Osteocyte (in vitro differentiated cells): ENCODE measurements around the gene GABRD. TPM values are rescaled to one million over a fixed set of nuclear protein-coding genes. Genes with fewer than 3 reads are reported as not detected.

Experiments
- DNase-seq: peaks from one replicate; pipeline ENCODE4 v3.0.0; 2021; ENCODE audit warnings: mixed read lengths; ENCODE audit not compliant: unreplicated experiment; ENCODE audit errors: extremely low spot score
- H3K27ac Mint-ChIP-seq: one replicate; pipeline ENCODE4 v1.8.0; 2021; ENCODE audit warnings: mild to moderate bottlenecking, mixed read lengths; ENCODE audit not compliant: unreplicated experiment
- H3K27me3 Mint-ChIP-seq: one replicate; pipeline ENCODE4 v1.8.0; 2021; ENCODE audit warnings: mixed read lengths; ENCODE audit not compliant: unreplicated experiment
- H3K36me3 Mint-ChIP-seq: one replicate; pipeline ENCODE4 v1.8.0; 2021; ENCODE audit warnings: mixed read lengths; ENCODE audit not compliant: unreplicated experiment
- H3K4me1 Mint-ChIP-seq: one replicate; pipeline ENCODE4 v1.8.0; 2021; ENCODE audit warnings: mixed read lengths; ENCODE audit not compliant: unreplicated experiment
- H3K4me3 Mint-ChIP-seq: one replicate; pipeline ENCODE4 v1.8.0; 2021; ENCODE audit warnings: mild to moderate bottlenecking, moderate library complexity, mixed read lengths; ENCODE audit not compliant: unreplicated experiment
- H3K9me3 Mint-ChIP-seq: one replicate; pipeline ENCODE4 v1.8.0; 2021; ENCODE audit warnings: mixed read lengths; ENCODE audit not compliant: unreplicated experiment
- CTCF ChIP-seq: fragments of 200-600 bp; sonication (generic); IDR thresholded peaks from 2 replicates; pipeline ENCODE4 v1.5.0; 2021; ENCODE audit warnings: antibody characterized with exemption, mild to moderate bottlenecking, moderate library complexity
- total RNA-seq: library from RNA; stranded (reverse); gene quantifications from 2 replicates; pipeline ENCODE4 v1.2.1, GENCODE V29; 2021

Gene GABRD
- total RNA-seq, 1 donor from 2014 or later = not detected

GRCh38 chr1:2059290-2059953, 40.3 kb downstream of the GABRD start:
- no peak overlapping the region for H3K27ac Mint-ChIP-seq
- DNase-seq = no peak
- no peak overlapping the region for H3K4me3 Mint-ChIP-seq
- no peak for TF ChIP-seq CTCF
- H3K4me1 Mint-ChIP-seq = no peaks in the 10 kb centered on the region
- peaks cover 5% of the 10 kb centered on the region for H3K27me3 Mint-ChIP-seq
- H3K9me3 Mint-ChIP-seq = no peaks in the 10 kb centered on the region
- H3K36me3 Mint-ChIP-seq = no peaks in the 10 kb centered on the region

DNA sequence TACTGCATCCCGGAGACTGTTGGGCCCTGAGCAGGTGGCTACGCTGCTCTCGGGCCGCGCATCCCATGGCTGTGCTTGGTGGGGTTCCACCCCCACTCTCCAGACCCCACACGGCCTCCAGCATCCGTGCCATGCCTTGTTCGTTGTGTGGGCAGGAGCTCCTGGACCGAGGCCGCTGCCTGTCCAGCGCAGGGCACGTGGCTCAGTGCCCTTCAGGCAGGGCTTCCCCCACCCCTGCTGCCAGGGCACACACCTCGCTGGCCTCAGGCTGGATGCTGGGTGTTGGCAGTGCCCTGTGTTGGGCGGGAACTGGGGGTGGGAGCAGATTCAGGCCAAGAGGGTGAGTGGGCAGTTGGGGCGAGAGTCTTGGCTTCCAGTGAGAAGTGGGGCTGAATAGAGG, 40.9 kb downstream of the GABRD start:
- Mint-ChIP-seq H3K27me3 (peaks cover 5% of the 10 kb centered on the region), H3K4me3 (no peak overlapping the region), H3K27ac (no peak overlapping the region), H3K9me3 (peaks cover 6% of the 10 kb centered on the region), H3K4me1 (no peaks in the 10 kb centered on the region), H3K36me3 (no peaks in the 10 kb centered on the region)
- DNase-seq = no peak
- TF ChIP-seq CTCF = no peak

- no peaks in the 10 kb centered on the region for H3K36me3 Mint-ChIP-seq
- no peak overlapping the region for H3K27ac Mint-ChIP-seq
- no peaks in the 10 kb centered on the region for H3K4me1 Mint-ChIP-seq
- no peak overlapping the region for H3K4me3 Mint-ChIP-seq
- H3K27me3 Mint-ChIP-seq = peaks cover 5% of the 10 kb centered on the region
- peaks cover 6% of the 10 kb centered on the region for H3K9me3 Mint-ChIP-seq
- no peak for TF ChIP-seq CTCF
- DNase-seq = no peak
These were observed 41.4 kb downstream of the GABRD start for GRCh38 chr1:2060535-2060934.

DNA sequence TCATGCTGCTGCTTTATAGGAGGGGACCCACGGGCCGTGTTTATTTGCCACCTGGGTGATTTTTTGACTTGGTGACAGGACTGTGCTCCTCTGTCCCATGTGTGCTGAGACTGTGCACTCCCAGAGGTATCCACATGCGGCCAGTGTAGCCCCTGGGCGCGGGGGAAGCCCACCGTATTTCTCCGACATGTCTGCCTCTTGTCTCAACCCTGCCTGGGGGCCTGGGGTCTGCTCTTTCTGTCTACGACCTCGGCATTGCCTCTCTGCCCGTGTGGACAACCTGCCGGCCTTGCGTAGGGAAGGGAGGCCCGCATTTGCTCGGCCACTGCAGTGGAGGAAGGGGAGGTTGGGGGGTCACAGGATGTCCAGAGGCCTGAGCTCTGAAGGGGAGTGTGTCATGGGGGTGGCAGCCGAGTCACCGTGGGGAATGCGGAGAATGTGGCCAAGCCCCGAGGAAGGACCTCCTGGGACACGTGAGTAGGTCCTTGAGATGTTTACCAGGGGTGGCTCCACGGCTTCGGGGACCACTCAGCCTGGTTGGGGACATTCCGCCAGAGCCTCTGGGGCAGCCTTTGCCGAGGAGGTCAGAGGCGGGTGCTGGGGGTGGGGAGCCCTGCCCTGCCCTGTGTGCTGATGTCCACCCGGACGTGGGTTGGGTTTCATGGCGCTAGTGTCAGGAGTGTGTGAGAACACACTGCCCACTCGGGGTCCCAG, 42.1 kb downstream of the GABRD start:
- H3K4me1 Mint-ChIP-seq = no peaks in the 10 kb centered on the region
- peaks cover 13% of the 10 kb centered on the region for H3K9me3 Mint-ChIP-seq
- H3K4me3 Mint-ChIP-seq = no peak overlapping the region
- DNase-seq = no peak
- H3K36me3 Mint-ChIP-seq = no peaks in the 10 kb centered on the region
- no peak overlapping the region for H3K27ac Mint-ChIP-seq
- H3K27me3 Mint-ChIP-seq = peaks cover 9% of the 10 kb centered on the region
- TF ChIP-seq CTCF = no peak

DNA sequence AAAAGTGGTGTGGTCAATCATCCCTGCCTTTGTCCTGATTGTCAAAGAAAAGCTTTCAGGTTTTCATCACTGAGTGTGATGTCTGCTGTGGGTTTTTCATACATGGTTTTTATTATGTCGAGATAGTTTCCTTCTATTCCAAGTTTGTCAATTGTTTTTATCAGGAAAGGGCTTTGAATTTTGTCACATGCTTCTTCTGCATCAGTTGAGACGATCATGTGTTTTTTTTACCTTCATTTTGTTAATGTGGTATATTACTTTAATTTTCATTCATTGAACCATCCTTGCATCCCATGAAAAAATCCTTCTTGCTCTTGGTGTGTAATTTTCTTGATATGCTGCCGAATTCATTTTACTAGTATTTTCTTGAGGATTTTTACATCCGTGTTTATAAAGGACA, 46.6 kb downstream of the GABRD start:
- no peak overlapping the region for H3K4me3 Mint-ChIP-seq
- H3K27me3 Mint-ChIP-seq = peaks cover 7% of the 10 kb centered on the region
- no peaks in the 10 kb centered on the region for H3K4me1 Mint-ChIP-seq
- DNase-seq = no peak
- peaks cover 13% of the 10 kb centered on the region for H3K9me3 Mint-ChIP-seq
- no peaks in the 10 kb centered on the region for H3K36me3 Mint-ChIP-seq
- TF ChIP-seq CTCF = no peak
- no peak overlapping the region for H3K27ac Mint-ChIP-seq
